HK-2 (cell line): Measurements from ENCODE around the gene COG2.
A peak's percentile ranks its signal among the peaks of the same experiment; 100 is the strongest.
"Not testable (repeated sequence)": the region's sequence is repeated elsewhere in the genome, so short reads cannot be mapped to it uniquely, and the experiment has no call there.

ENCODE experiments used
- DNase-seq: peaks from one replicate; pipeline ENCODE4 v3.0.0-alpha.2; 2018; ENCODE audit not compliant: unreplicated experiment

The COG2 gene

GRCh38 chr1:230669543-230669942, 27.3 kb downstream of the COG2 start:
- no peak for DNase-seq

- no peak for DNase-seq
Measured at GRCh38 chr1:230674581-230674980, 32.3 kb downstream of the COG2 start.

GRCh38 chr1:230677200-230677599, 34.9 kb downstream of the COG2 start:
- DNase-seq, result no peak

DNA sequence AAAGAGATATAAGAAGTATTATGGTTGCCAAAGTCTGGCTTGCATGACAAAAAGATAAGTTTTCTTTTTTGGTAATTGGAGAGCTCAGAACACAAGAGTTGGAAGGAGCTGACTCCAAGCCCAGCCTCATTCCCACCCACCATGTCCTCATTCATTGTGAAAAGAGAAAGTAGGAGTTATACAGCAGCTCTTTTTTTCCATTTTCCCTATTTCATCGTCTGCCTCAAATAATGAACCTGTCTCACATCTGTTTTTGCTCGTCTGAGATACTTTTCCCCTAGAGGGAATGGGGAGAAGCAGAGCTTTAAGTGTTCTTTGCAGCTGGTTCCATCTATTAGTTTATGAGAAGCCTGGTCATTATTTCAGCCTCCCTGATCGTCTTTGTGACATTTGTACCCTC, 36.9 kb downstream of the COG2 start:
- no peak for DNase-seq

DNA sequence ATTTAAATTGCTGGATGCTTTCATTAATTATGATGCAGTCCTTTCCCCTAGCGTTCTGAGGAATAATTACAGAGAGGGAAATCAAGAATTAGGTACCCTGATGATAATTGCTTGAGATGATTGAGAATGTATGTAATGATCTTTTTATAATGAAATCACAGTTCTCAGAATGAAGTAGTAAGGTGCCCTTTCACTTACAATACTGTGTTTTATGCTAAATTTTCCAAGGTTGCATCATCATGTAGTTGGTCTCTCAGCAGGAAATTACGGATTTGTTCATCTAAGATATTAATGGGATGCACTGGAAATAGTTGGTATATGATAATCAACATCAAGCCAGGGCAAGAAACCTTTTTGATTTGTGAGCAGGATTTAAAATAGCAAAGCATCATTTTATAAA, 37.5 kb downstream of the COG2 start:
- DNase-seq, result no peak

DNA sequence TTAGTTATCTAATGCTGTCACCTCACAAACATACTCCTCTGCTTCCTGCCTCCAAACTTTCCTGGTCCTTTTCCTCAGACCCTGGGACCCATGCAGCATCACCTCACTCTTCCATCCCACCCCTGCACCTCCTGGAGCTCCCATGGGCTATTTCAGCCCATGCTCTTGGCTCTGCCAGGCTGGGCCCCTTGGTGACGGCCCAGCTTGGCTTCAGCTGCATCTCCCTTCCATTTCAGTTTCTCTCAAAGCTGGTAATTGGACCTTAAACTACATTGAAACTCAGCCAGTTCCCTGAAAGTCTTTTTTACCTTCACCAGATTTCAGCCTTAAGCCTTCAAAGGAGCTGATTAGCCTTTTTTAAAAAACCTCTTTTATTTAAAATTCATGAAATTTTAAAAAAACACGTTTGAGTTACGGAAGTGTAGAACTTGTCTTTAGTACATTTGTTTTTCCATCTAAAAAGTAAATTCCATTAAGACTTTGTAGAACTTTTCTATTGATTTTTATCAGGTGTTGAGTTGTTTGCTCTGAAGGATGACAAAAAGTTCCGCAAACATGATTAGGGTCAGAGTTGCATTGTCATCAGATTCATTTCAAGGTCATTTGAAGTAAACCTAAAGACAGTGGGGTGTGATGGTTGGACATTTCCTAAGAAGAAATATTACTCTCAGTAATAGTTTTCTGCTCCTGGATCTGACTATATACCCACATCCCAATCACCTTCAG, 38.2 kb downstream of the COG2 start:
- no peak for DNase-seq

DNA sequence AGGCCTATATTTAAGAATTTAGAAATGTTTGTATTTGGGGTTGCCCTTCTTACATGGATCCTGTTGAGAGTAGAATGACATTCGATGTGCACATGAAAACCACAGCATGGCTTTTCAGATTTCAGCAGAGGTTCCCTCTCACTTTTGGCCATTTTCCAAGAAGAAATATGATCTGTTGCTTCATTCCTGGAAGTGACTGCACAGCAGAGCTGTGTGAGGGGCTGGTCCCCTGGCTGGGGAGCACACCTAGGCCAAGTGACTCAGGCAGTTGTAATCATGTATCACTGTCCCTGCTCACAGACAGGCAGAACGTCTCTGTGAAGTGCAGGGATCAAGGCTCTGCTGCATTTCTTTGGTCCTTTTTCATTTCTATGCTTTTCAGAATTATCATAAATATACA, 39.3 kb downstream of the COG2 start:
- peak; percentile 60 for DNase-seq

DNA sequence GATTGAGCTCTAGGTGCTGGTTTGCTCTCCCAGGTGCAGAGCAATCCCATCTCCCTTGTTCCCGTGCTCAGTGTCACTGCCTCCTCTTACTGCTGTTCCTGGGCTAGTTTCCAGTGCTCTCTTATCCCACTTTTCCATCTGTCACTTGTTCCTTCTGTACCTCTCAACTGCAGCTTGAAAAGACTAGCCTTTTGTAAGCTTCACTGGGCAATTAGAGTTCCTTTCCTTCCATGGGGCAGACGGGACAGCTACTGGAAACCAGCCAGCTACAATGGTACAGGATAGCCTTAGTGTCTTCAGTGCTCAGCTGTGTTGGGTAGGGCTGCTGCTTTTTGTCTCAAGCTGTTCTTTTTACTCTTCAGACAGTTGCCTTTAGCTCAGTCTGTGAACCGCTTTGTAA, 40.0 kb downstream of the COG2 start:
- DNase-seq, result no peak

DNA sequence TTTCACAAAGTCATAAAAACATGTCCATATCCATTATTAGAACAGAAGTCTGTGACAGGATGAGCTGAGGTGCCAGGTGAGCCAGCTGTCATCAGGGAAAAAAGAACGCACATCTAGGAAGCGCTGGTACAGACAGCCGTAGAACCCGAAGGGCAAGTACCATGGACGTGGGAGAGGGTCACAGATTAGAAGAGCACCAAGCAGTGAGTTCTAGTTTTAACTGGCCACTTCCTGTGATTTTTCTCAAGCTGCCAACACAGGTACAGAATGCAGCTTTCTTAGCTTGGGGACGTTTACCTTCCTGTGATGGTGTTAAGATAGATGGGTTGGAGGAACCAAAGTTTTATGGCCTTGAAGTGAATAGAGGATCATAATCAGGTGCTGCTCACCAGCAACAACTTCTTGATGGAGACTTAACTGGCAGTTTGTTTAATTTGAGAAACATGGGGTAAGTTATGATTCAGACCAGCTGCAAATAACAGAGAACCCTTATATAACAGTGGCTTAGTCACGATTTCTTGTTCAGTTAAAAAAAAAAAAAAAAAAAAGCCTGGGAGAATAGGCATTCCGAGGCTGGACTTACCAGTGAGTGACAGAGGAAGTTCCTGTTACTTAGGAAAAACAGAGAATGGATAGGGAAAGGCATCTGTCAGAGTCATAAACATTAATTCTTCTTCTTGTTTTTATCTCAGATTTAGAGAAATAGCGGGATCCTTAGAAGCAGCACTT, 40.8 kb downstream of the COG2 start:
- no peak for DNase-seq

DNA sequence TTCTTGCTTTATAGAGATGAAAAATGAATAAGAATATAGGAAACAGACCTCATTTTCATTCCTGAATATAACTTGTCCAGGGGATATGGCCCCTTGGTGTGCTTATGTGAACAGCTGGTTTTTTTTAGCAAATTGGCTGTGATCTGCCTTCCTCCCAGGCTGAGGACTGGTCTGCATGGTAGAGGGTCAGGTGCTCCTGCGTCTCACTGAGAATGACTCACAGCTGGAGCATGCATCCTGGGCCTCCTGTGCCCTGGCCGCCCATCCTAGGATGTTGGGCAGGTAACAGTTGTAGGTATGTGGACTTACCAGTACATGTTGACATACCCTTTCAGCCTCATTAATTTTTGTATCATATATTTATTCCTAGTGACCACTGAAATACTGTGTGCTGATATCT, 41.9 kb downstream of the COG2 start:
- no peak for DNase-seq

DNA sequence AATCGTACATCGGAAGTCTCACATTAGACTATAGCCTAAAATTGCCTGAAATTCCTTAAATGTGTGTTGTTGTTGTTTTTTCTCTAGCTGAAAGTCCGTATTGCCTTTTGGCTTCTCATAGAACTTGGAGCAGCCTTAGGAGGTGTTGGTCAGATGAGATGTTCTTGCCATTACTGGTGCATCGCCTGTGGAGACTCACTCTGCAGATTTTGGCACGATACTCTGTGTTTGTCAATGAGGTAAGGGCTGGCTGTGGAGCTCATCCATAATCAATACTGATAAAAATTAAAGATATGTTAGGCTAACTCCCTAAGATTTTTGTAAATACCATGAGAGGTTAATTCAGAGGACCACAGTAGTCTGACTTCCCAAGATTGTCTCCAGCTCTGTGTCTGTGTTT, 42.7 kb downstream of the COG2 start:
- no peak for DNase-seq

DNA sequence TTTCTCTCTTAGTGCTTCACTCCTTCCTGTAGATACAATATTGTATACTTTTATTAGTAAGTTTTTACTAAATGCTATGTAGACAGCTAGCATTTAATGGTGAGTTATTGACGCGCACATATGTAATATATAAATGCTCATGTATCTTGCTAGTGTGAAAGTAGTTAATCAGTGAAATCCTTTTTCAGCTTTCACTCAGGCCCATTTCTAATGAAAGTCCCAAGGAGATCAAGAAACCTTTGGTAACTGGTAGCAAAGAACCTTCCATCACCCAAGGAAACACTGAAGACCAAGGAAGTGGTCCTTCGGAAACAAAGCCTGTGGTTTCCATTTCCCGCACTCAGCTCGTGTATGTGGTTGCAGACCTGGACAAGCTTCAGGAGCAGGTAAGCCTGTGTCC, 44.5 kb downstream of the COG2 start:
- no peak for DNase-seq

DNA sequence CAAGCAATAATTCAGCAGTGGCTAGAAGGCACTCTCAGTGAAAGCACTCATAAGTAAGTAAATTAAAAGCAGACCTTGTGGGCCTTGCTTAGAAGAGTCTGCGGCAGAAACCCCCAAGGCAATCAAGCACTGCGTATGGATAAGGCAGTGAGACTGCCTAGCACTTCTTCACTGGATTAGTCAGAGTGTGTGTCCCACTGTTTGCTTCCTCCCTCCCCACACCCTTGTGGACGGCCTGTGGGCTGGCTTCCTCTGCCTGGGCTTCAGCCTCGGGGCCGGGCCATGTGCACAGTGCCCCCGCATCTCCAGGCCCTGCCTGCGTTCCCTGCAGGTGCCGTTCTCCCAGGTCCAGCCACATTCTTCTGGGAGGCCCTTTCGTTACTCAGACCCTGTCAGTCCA, 47.8 kb downstream of the COG2 start:
- no peak for DNase-seq

DNA sequence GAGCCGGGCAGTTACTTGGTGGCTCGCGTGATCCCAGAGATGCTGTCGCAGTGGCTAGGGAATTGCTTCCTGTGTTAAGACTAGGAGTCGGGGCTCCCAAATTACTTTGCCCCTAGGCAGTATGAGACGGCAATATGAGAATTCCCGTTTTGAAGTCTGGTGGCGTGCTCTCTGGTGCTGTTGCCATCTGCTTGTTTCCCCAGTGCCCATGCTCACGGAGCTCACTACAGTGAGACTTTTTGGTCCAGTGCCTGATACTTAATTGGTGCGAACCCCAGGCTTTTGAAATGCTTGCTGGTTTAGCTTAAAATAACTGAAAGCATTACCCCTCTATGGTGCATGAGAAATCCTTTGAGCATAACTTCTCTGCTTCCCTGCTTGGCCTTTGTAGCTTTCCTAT, 49.3 kb downstream of the COG2 start:
- no peak for DNase-seq

- DNase-seq, result no peak
Measured at GRCh38 chr1:230693221-230693620, 50.9 kb downstream of the COG2 start.

DNA sequence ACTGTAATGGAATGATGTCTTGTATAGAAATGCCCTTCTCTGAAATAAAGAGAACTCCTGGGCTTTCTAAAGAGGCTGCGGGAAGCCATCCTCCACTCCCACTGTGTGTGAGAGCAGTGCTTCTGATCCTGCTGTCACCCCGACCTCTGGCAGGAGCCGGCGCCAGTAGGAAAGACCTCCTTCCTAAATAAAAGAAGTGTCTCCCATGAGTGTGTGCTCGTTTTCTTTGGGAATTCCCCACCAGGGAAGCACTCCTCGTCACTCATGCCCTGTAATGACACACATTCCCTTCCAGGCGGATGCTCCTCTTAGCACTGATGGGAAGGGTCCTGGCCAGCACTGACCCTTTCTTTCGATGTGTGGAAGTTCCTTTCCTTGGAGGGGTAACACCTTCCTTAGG, 51.5 kb downstream of the COG2 start:
- no peak for DNase-seq

DNA sequence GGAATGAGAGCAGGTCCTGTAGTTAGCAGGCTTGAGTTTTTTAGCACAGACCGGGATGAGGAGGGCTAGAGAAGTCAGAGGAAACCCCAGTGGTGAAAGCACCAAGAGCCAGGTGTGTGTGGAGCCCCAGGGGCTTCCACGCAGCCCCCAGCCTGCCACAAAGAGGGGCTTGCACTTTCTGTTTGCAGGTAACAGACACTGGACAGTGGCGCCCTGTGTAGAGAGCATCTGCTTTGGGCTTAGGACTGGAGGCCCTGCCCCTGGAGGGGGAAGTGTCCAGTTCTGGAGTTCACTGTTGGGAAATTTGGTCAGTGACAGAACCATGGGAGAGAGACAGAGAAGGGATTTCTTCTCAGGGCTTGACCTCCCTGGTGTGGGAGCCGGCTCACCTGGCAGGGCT, 52.2 kb downstream of the COG2 start:
- DNase-seq, result no peak

DNA sequence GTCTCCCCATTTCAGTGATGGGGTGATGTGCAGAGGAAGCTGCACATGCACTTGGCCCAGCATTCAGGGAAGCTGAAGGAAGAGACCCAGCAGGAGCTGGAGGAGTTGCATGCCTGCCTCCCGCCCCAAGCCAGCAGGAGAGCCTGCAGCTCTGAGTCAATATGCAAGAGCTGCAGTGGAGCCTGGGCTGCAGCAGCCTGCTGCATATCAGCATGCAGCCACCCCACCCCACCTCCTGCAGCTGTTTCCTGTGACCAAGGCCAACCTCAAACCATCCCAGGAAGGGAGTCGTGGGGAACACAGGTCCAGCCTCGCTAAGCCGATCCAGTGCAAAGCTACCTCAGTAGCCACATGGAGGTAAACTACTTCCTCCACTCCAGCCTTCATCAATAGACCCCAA, 52.7 kb downstream of the COG2 start:
- DNase-seq, result no peak

GRCh38 chr1:230696218-230696617, 53.9 kb downstream of the COG2 start:
- no peak for DNase-seq

- no peak for DNase-seq
Measured at GRCh38 chr1:230696722-230697437, 54.6 kb downstream of the COG2 start.

- no peak for DNase-seq
Measured at GRCh38 chr1:230698130-230698529, 55.8 kb downstream of the COG2 start.

GRCh38 chr1:230698964-230699363, 56.7 kb downstream of the COG2 start:
- DNase-seq, result not testable (repeated sequence)

DNA sequence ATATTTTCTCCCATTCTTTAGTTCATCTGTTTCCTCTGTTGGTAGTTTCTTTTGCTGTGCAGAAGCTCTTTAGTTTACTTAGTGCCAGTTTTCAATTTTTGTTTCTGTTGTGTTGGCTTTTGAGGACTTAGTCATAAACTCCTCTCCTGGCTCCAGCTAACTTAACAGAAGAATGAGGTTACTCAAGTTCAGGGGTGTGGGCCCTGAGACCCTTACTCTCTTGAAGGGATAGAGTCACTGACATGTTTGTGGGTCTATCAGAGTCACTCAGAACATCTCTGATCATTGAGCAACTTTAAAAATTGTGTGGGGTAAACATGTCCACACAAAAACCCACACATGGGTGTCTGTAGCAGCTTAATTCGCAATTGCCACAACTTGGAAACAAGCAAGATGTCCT, 57.4 kb downstream of the COG2 start:
- no peak for DNase-seq
